DOHH2 (cell line): ENCODE results near the gene CST6.

ENCODE experiments used
- CTCF ChIP-seq: fragments of 200-600 bp; sonication (generic); IDR thresholded peaks from one replicate; pipeline ENCODE4 v1.5.1; 2014; ENCODE audit warnings: antibody characterized with exemption, mild to moderate bottlenecking, low read depth, low read length; ENCODE audit not compliant: poor library complexity, severe bottlenecking
- EZH2phosphoT487 ChIP-seq: fragments of 200-600 bp; sonication (generic); IDR thresholded peaks from 2 replicates; pipeline ENCODE4 v1.6.1; 2017; ENCODE audit warnings: borderline replicate concordance, mild to moderate bottlenecking, antibody characterized with exemption, low read length, moderate library complexity, mixed read lengths

DNA sequence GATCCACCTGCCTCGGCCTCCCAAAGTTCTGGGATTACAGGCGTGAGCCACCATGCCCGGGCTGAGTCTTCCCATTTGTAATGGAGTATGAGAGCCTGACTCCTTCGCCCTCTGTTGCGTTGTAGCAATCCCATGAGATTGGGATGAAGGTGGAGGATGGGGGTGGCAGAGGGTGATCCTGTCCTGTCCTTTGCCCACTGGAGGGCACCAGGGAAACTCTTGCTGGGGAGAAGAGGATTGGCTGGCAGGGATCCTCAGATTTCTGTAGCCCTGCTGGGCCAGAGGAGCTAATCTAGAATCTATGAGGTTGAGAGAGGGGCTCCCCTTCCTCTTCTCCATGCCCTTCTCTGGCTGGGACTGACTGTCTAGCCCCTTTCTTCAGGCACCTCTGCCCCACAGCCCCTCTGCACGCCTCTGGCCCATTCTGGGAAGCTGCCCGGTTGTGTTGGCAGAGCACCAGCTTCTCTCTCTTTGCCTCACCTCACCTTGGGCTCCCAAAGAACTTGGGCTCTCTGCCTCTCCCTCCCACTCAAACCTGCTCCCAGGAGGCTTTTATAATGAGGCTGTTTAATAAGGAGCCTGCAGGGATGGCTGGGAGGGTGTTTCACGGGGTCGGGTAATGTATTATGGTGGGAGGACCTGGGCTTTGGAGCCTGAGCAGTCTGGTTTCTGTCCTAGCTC lies 24.0 kb downstream of the CST6 start:
- no peak for TF ChIP-seq CTCF
- no peak for TF ChIP-seq EZH2phosphoT487
